Measurements from ENCODE around the gene CETN1. TPM values are rescaled to one million over a fixed set of nuclear protein-coding genes. Genes with fewer than 3 reads are reported as not detected.

Gene CETN1
- total RNA-seq, 1 experiment from 2014 or later, result not detected

- TF ChIP-seq, protein P1, sequence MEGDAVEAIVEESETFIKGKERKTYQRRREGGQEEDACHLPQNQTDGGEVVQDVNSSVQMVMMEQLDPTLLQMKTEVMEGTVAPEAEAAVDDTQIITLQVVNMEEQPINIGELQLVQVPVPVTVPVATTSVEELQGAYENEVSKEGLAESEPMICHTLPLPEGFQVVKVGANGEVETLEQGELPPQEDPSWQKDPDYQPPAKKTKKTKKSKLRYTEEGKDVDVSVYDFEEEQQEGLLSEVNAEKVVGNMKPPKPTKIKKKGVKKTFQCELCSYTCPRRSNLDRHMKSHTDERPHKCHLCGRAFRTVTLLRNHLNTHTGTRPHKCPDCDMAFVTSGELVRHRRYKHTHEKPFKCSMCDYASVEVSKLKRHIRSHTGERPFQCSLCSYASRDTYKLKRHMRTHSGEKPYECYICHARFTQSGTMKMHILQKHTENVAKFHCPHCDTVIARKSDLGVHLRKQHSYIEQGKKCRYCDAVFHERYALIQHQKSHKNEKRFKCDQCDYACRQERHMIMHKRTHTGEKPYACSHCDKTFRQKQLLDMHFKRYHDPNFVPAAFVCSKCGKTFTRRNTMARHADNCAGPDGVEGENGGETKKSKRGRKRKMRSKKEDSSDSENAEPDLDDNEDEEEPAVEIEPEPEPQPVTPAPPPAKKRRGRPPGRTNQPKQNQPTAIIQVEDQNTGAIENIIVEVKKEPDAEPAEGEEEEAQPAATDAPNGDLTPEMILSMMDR (conservative IDR thresholded peaks at IDR 0.05; ENCODE audit: low read depth, low read length), result no peak
- no peak for TF ChIP-seq EZH2 (IDR thresholded peaks at IDR 0.05; ENCODE audit: borderline replicate concordance, low read depth, low read length, poor library complexity, severe bottlenecking)
- Histone ChIP-seq H3K27me3 (replicated peaks; ENCODE audit: insufficient read depth, low read depth, low read length, poor library complexity) (no peaks in the 10 kb centered on the region), H3K36me3 (ENCODE audit: insufficient read depth, low read length, poor library complexity, severe bottlenecking) (no peaks in the 10 kb centered on the region), H3K4me1 (ENCODE audit: insufficient read depth, low read length, poor library complexity, severe bottlenecking) (peaks cover 3% of the 10 kb centered on the region), H3K9me3 (ENCODE audit: low read depth, low read length, poor library complexity, severe bottlenecking) (no peaks in the 10 kb centered on the region), H3K4me3 (ENCODE audit: low read depth, low read length, poor library complexity, severe bottlenecking) (no peak overlapping the region), H3K27ac (ENCODE audit: low read depth, low read length, poor library complexity, severe bottlenecking) (no peak overlapping the region)
- ChIA-PET CTCF (interaction anchor here (0.7 kb wide), 1 partner anchor 32 kb away, joined by 3 read pairs; no protein-coding TSS in a partner anchor), POLR2A (ENCODE audit: low non-redundant PET) (no interaction called here)
- intact Hi-C loops (cut with micrococcal nuclease; ENCODE audit: unreplicated experiment), result no loop called here
- no TSS peak for BruUV-seq (replicated peaks)
- no peak for DNase-seq (ENCODE audit: low spot score)
Measured at GRCh38 chr18:627231-627630, 47.1 kb downstream of the CETN1 start.

DNA sequence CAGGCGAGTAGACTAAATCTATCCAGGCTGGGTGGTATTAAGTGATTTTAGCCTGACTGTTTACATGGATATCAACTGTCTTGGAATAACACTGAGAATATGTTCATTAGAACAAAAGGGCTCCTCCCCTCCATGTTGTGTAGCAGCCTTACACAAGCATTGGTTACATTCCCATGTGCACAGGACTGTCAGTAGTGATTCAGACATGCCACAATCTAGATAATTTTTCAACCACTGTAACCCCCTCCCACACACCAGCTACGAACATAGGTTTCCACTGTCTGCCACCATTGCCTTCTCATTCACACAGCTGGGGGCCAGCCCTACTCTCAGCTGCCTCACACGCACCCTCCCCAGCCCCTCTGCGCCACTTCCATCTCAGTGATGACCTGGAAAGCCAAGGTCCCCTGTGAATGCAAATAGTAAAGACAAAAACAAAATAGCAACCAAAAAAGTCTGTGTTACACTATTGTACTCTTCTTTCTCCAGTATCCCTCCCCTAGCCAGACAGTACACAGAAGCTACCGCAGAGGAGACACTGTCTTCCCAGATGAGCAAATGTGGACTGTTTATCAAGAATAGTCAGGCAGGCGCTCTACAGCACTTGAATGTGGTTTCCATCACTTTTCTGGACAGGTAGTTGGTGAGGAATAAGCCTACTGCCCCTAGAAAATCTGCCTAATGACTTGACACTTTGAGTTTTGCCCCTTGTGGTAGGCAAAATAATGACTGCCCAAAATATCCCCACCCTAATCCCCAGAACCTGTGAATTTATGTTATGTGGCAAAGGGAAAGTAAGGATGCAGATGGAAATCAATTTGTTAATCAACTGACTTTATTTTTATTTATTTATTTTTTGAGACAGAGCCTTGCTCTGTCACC, 49.3 kb downstream of the CETN1 start:
- CTCF ChIA-PET, result no interaction called here
- no peak for TF ChIP-seq EZH2 (IDR thresholded peaks at IDR 0.05; ENCODE audit: borderline replicate concordance, low read depth, low read length, poor library complexity, severe bottlenecking)
- TF ChIP-seq, protein P1 (conservative IDR thresholded peaks at IDR 0.05; ENCODE audit: low read depth, low read length), result peak; percentile 32; the same call in 1 of the 2 replicates

GRCh38 chr18:631560-631959, 51.4 kb downstream of the CETN1 start:
- intact Hi-C loops (cut with micrococcal nuclease; ENCODE audit: unreplicated experiment), result no loop called here
- ChIA-PET CTCF (interaction anchor here (1.0 kb wide), 1 partner anchor 199 kb away, joined by 3 read pairs; no protein-coding TSS in a partner anchor), POLR2A (ENCODE audit: low non-redundant PET) (interaction anchor here (0.6 kb wide), 1 partner anchor 14 kb away, joined by 3 read pairs; no protein-coding TSS in a partner anchor)
- BruUV-seq (replicated peaks), result no TSS peak
- no peak for DNase-seq (ENCODE audit: low spot score)
- H3K27ac ChIP-seq (ENCODE audit: low read depth, low read length, poor library complexity, severe bottlenecking), result no peak overlapping the region
- H3K27me3 ChIP-seq (replicated peaks; ENCODE audit: insufficient read depth, low read depth, low read length, poor library complexity), result no peaks in the 10 kb centered on the region
- H3K9me3 ChIP-seq (ENCODE audit: low read depth, low read length, poor library complexity, severe bottlenecking), result no peaks in the 10 kb centered on the region
- no peaks in the 10 kb centered on the region for H3K36me3 ChIP-seq (ENCODE audit: insufficient read depth, low read length, poor library complexity, severe bottlenecking)
- TF ChIP-seq, protein P1 (conservative IDR thresholded peaks at IDR 0.05; ENCODE audit: low read depth, low read length), result no peak
- TF ChIP-seq EZH2 (IDR thresholded peaks at IDR 0.05; ENCODE audit: borderline replicate concordance, low read depth, low read length, poor library complexity, severe bottlenecking), result no peak
- H3K4me3 ChIP-seq (ENCODE audit: low read depth, low read length, poor library complexity, severe bottlenecking), result no peak overlapping the region
- peaks cover 20% of the 10 kb centered on the region for H3K4me1 ChIP-seq (ENCODE audit: insufficient read depth, low read length, poor library complexity, severe bottlenecking)

More for the DNA sequence above, 49.3 kb downstream of the CETN1 start:
- Histone ChIP-seq H3K27ac (ENCODE audit: low read depth, low read length, poor library complexity, severe bottlenecking) (no peak overlapping the region), H3K4me3 (ENCODE audit: low read depth, low read length, poor library complexity, severe bottlenecking) (no peak overlapping the region), H3K4me1 (ENCODE audit: insufficient read depth, low read length, poor library complexity, severe bottlenecking) (peaks cover 15% of the 10 kb centered on the region), H3K27me3 (replicated peaks; ENCODE audit: insufficient read depth, low read depth, low read length, poor library complexity) (no peaks in the 10 kb centered on the region), H3K9me3 (ENCODE audit: low read depth, low read length, poor library complexity, severe bottlenecking) (no peaks in the 10 kb centered on the region), H3K36me3 (ENCODE audit: insufficient read depth, low read length, poor library complexity, severe bottlenecking) (no peaks in the 10 kb centered on the region)
- DNase-seq (ENCODE audit: low spot score), result peak; percentile 33
- intact Hi-C loops (cut with micrococcal nuclease; ENCODE audit: unreplicated experiment), result no loop called here
- no TSS peak for BruUV-seq (replicated peaks)
- POLR2A ChIA-PET (ENCODE audit: low non-redundant PET), result no interaction called here

Other genes starting within 250 kb of the CETN1 start
- 0.86 and 1.5 TPM in 2 replicates for gene COLEC12, start 79.7 kb upstream of the CETN1 start, total RNA-seq (2021)
- 10.4 and 10.5 TPM in 2 replicates for gene CLUL1, start 16.6 kb downstream of the CETN1 start, total RNA-seq (2021)
- gene TYMS, start 77.3 kb downstream of the CETN1 start, total RNA-seq (2021), result 319 and 339 TPM in 2 replicates
- 39.2 and 48.0 TPM in 2 replicates for gene ENOSF1, start 132.2 kb downstream of the CETN1 start, total RNA-seq (2021)
- 138 and 142 TPM in 2 replicates for gene YES1, start 231.9 kb downstream of the CETN1 start, total RNA-seq (2021)

Measured in A673 (cell line).